Fibroblast of pulmonary artery (primary cell): ENCODE results near the gene RFTN1.

Experiments used
- DNase-seq: peaks from one replicate; pipeline ENCODE4 v3.0.0-alpha.2; 2010; ENCODE audit warnings: low read depth
- H3K4me3 ChIP-seq: replicated peaks from 2 replicates; pipeline ENCODE4 v1.5.1; 2011; ENCODE audit warnings: low read depth, mild to moderate bottlenecking, control low read depth, low read length, moderate library complexity
- CTCF ChIP-seq: IDR thresholded peaks from 2 replicates; pipeline ENCODE4 v1.5.1; 2011; ENCODE audit warnings: mild to moderate bottlenecking, control low read depth, low read length, inconsistent platforms; ENCODE audit errors: missing control alignments

Gene RFTN1

GRCh38 chr3:16500911-16501310, 12.6 kb downstream of the RFTN1 start:
- H3K4me3 ChIP-seq, result no peak overlapping the region
- TF ChIP-seq CTCF, result no peak
- DNase-seq, result no peak

GRCh38 chr3:16500093-16500492, 13.4 kb downstream of the RFTN1 start:
- H3K4me3 ChIP-seq, result no peak overlapping the region
- no peak for DNase-seq
- no peak for TF ChIP-seq CTCF

- no peak for TF ChIP-seq CTCF
- no peak overlapping the region for H3K4me3 ChIP-seq
- DNase-seq, result no peak
These were observed 14.1 kb downstream of the RFTN1 start for GRCh38 chr3:16499351-16499750.

GRCh38 chr3:16498130-16498890, 15.2 kb downstream of the RFTN1 start:
- no peak for TF ChIP-seq CTCF
- DNase-seq, result no peak
- no peak overlapping the region for H3K4me3 ChIP-seq

- H3K4me3 ChIP-seq, result no peak overlapping the region
- DNase-seq, result peak; percentile 24
- TF ChIP-seq CTCF, result no peak
These were observed 16.9 kb downstream of the RFTN1 start for GRCh38 chr3:16496408-16497222.

GRCh38 chr3:16496008-16496407, 17.5 kb downstream of the RFTN1 start:
- no peak for DNase-seq
- no peak overlapping the region for H3K4me3 ChIP-seq
- TF ChIP-seq CTCF, result no peak
